ENCODE results near the gene CGNL1.

CGNL1 gene

DNA sequence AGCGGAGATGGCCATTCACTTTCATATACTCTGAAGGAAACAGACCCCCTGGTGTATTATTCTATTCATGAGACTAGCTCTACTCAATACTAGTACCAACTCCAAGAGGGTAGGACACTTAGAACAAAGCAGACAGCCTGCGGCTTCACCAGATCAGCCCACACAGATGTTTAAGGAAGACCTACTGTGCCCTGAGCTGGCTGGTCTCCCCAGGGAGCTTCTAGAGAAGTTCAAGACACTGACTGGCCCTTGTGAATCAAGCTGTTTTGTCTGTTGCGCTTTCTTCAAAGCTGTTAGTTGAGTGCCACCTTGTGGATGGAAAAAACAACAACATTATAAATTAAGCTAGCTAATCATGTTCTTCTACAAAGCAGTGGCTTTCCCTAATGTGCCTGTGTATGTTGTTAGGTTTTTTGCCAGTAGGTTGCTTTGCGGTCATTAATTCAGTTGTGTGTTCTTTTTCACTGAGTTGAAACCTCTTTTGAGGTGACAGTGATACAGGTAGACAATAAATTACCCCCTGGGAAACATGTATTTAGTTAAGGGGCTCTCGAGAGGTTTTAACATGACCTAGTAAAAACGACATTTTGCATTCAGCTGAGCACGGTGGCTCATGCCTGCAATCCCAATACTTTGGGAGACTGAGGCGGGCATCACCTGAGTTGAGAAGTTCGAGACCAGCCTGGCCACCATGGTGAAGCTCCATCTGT lies 151.2 kb downstream of the CGNL1 start:
- peak; percentile 66 for TF ChIP-seq CTCF (IDR thresholded peaks at IDR 0.05; ENCODE audit: borderline replicate concordance, extremely low read depth, low read length, poor library complexity, severe bottlenecking)
- TF ChIP-seq EZH2 (IDR thresholded peaks at IDR 0.05; ENCODE audit: borderline replicate concordance, low read depth, low read length, severe bottlenecking): no peak
- Histone ChIP-seq H3K27me3 (ENCODE audit: insufficient read depth, low read length, poor library complexity) (peaks cover 29% of the 10 kb centered on the region), H3K4me2 (ENCODE audit: insufficient read depth, low read length) (no peak overlapping the region), H3K9ac (ENCODE audit: low read depth, low read length) (no peak overlapping the region), H3K79me2 (ENCODE audit: insufficient read depth, low read length) (no peaks in the 10 kb centered on the region), H3K4me3 (ENCODE audit: low read depth in 1 of 2, low read length in 2 of 2) (no peak overlapping the region), H4K20me1 (ENCODE audit: insufficient read depth, low read length) (no peaks in the 10 kb centered on the region), H3K27ac (ENCODE audit: low read length) (no peak overlapping the region), H3K36me3 (ENCODE audit: insufficient read depth, low read length) (no peaks in the 10 kb centered on the region), H2AFZ (ENCODE audit: low read depth, low read length) (no peak overlapping the region), H3K9me3 (ENCODE audit: insufficient read depth, low read length, severe bottlenecking) (no peaks in the 10 kb centered on the region), H3K4me1 (ENCODE audit: insufficient read depth, low read length) (no peaks in the 10 kb centered on the region)
- DNase-seq (peak; percentile 56), ATAC-seq (ENCODE audit: insufficient read depth, low read depth) (peak; percentile 93)

- ATAC-seq (ENCODE audit: insufficient read depth, low read depth): no peak
- Histone ChIP-seq H3K27ac (ENCODE audit: low read length) (no peak overlapping the region), H2AFZ (ENCODE audit: low read depth, low read length) (no peak overlapping the region)
Measured at GRCh38 chr15:57528940-57529565, 152.7 kb downstream of the CGNL1 start.

GRCh38 chr15:57529748-57530147 lies 153.4 kb downstream of the CGNL1 start:
- H3K4me3 ChIP-seq (ENCODE audit: low read depth in 1 of 2, low read length in 2 of 2): no peak overlapping the region
- H3K79me2 ChIP-seq (ENCODE audit: insufficient read depth, low read length): no peaks in the 10 kb centered on the region
- H3K27ac ChIP-seq (ENCODE audit: low read length): no peak overlapping the region
- no peak overlapping the region for H3K9ac ChIP-seq (ENCODE audit: low read depth, low read length)
- TF ChIP-seq EZH2 (IDR thresholded peaks at IDR 0.05; ENCODE audit: borderline replicate concordance, low read depth, low read length, severe bottlenecking): no peak
- no peak for TF ChIP-seq CTCF (IDR thresholded peaks at IDR 0.05; ENCODE audit: borderline replicate concordance, extremely low read depth, low read length, poor library complexity, severe bottlenecking)
- ATAC-seq (ENCODE audit: insufficient read depth, low read depth) (no peak), DNase-seq (no peak)
- no peaks in the 10 kb centered on the region for H4K20me1 ChIP-seq (ENCODE audit: insufficient read depth, low read length)
- H3K27me3 ChIP-seq (ENCODE audit: insufficient read depth, low read length, poor library complexity): peaks cover 28% of the 10 kb centered on the region
- no peaks in the 10 kb centered on the region for H3K9me3 ChIP-seq (ENCODE audit: insufficient read depth, low read length, severe bottlenecking)
- no peaks in the 10 kb centered on the region for H3K4me1 ChIP-seq (ENCODE audit: insufficient read depth, low read length)
- H3K36me3 ChIP-seq (ENCODE audit: insufficient read depth, low read length): no peaks in the 10 kb centered on the region
- no peak overlapping the region for H3K4me2 ChIP-seq (ENCODE audit: insufficient read depth, low read length)
- no peak overlapping the region for H2AFZ ChIP-seq (ENCODE audit: low read depth, low read length)

More at GRCh38 chr15:57528940-57529565, 152.7 kb downstream of the CGNL1 start:
- H3K79me2 ChIP-seq (ENCODE audit: insufficient read depth, low read length): no peaks in the 10 kb centered on the region
- DNase-seq: no peak
- H3K36me3 ChIP-seq (ENCODE audit: insufficient read depth, low read length): no peaks in the 10 kb centered on the region
- no peaks in the 10 kb centered on the region for H3K4me1 ChIP-seq (ENCODE audit: insufficient read depth, low read length)
- no peaks in the 10 kb centered on the region for H3K9me3 ChIP-seq (ENCODE audit: insufficient read depth, low read length, severe bottlenecking)
- H3K27me3 ChIP-seq (ENCODE audit: insufficient read depth, low read length, poor library complexity): peaks cover 32% of the 10 kb centered on the region
- H3K9ac ChIP-seq (ENCODE audit: low read depth, low read length): no peak overlapping the region
- H3K4me2 ChIP-seq (ENCODE audit: insufficient read depth, low read length): no peak overlapping the region
- no peaks in the 10 kb centered on the region for H4K20me1 ChIP-seq (ENCODE audit: insufficient read depth, low read length)
- H3K4me3 ChIP-seq (ENCODE audit: low read depth in 1 of 2, low read length in 2 of 2): no peak overlapping the region
- TF ChIP-seq CTCF (IDR thresholded peaks at IDR 0.05; ENCODE audit: borderline replicate concordance, extremely low read depth, low read length, poor library complexity, severe bottlenecking) (no peak), EZH2 (IDR thresholded peaks at IDR 0.05; ENCODE audit: borderline replicate concordance, low read depth, low read length, severe bottlenecking) (no peak)

All from DND-41 (cell line).